K562 (cell line): ENCODE data around the gene ORAI2. TPM values are rescaled to one million over a fixed set of nuclear protein-coding genes. Genes with fewer than 3 reads are reported as not detected.

Experiments
- CEBPB ChIP-seq: fragments of 450-650 bp; IDR thresholded peaks from 2 replicates; pipeline ENCODE4 v1.6.1; 2016; ENCODE audit warnings: missing genetic modification characterization, missing compliant biosample characterization
- DMBX1 ChIP-seq: fragments of 250-450 bp; sonication (Bioruptor Pico); IDR thresholded peaks from 2 replicates; pipeline ENCODE4 v1.8.0; 2022; ENCODE audit warnings: inconsistent platforms, mild to moderate bottlenecking, moderate library complexity, borderline replicate concordance
- MAFF ChIP-seq: IDR thresholded peaks from 2 replicates; pipeline ENCODE4 v1.6.1; 2012; ENCODE audit warnings: low read length, improper control_type of control experiment
- STAT5A ChIP-seq: IDR thresholded peaks from 2 replicates; pipeline ENCODE4 v1.6.1; 2012; ENCODE audit warnings: low read length, inconsistent platforms, borderline replicate concordance
- polyA plus RNA-seq, 8 experiments: library from polyadenylated mRNA; depleted of rRNA in 4 of 8; stranded (reverse) in 5 of 8; unstranded in 3 of 8; fragments of >200 nt; fragmentation: Nextera tagmentation in 2 of 8; fragmentation: Illumina TruSeq in 1 of 8; extraction: Ambion mirVana in 2 of 8; extraction: Trizol in 1 of 8; gene quantifications; 2 replicates each; pipeline versions ENCODE4 v1.2.1 to v1.2.3, GENCODE V29; 2011 to 2014; ENCODE audit warnings: inconsistent platforms in 1 of 8, missing spikeins in 1 of 8
- total RNA-seq, 7 experiments: library from RNA; depleted of rRNA in 6 of 7; stranded (reverse); fragments of >200 nt in 6 of 7; fragmentation: Illumina TruSeq in 2 of 7; extraction: Trizol in 2 of 7; gene quantifications; 2 replicates each; pipeline versions ENCODE4 v1.2.1 to v1.2.3, GENCODE V29; 2011 to 2021; ENCODE audit warnings: low replicate concordance in 1 of 7
- TF ChIP-seq, protein P1 (sequence below): fragments of 450-650 bp; IDR thresholded peaks from 2 replicates; pipeline ENCODE4 v1.6.1; 2018; ENCODE audit not compliant: partially characterized antibody
- TF ChIP-seq, protein P2 (sequence below), 2 experiments: fragments of 450-650 bp; IDR thresholded peaks; 2 replicates each; pipeline ENCODE4 v1.6.1; 2016; ENCODE audit warnings: mild to moderate bottlenecking in 2 of 2, borderline replicate concordance in 1 of 2, low read depth in 1 of 2, moderate library complexity in 1 of 2

The ORAI2 gene
- total and polyA plus RNA-seq, 9 of the 15 experiments (the other 6 are each of a cell fraction or from before 2014, with no cell fraction given): 1.1 to 27.7 (median 9.2) TPM

DNA sequence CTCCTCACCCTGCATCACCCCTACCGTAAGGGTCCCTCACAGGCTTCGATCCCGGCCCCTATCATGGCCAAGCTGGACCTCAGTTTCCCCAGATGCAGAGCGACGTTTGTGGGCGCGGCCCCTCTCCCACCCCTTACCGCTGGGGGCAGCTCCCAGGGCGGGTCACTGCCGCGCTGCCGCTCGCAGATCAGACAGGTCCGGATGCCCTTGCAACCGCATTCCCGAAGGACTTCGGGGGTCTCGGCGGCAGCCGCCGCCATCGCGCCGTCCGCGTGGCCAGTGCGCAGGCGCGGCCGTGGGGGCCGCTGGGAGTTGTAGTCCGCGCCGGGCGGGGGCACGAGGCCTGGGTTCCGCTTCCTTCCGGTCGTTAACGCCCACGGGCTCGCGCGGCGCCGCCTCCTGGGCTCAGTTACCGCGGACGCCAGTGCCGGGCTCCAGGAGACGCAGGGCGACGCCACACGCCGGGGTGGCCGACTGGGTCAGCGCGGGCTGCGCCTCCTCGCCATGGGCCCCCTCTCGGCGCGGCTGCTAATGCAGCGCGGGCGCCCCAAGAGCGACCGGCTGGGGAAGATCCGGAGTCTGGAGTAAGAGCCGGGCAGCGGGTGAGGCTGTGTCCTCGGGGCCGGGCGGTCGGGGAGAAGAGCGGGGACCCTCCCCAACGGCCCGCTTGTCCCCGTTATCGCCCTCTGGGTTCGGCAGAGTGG, 31.4 kb downstream of the ORAI2 start, which contains the start of the genes ALKBH4 and LRWD1 (continued):
- TF ChIP-seq, protein P1, sequence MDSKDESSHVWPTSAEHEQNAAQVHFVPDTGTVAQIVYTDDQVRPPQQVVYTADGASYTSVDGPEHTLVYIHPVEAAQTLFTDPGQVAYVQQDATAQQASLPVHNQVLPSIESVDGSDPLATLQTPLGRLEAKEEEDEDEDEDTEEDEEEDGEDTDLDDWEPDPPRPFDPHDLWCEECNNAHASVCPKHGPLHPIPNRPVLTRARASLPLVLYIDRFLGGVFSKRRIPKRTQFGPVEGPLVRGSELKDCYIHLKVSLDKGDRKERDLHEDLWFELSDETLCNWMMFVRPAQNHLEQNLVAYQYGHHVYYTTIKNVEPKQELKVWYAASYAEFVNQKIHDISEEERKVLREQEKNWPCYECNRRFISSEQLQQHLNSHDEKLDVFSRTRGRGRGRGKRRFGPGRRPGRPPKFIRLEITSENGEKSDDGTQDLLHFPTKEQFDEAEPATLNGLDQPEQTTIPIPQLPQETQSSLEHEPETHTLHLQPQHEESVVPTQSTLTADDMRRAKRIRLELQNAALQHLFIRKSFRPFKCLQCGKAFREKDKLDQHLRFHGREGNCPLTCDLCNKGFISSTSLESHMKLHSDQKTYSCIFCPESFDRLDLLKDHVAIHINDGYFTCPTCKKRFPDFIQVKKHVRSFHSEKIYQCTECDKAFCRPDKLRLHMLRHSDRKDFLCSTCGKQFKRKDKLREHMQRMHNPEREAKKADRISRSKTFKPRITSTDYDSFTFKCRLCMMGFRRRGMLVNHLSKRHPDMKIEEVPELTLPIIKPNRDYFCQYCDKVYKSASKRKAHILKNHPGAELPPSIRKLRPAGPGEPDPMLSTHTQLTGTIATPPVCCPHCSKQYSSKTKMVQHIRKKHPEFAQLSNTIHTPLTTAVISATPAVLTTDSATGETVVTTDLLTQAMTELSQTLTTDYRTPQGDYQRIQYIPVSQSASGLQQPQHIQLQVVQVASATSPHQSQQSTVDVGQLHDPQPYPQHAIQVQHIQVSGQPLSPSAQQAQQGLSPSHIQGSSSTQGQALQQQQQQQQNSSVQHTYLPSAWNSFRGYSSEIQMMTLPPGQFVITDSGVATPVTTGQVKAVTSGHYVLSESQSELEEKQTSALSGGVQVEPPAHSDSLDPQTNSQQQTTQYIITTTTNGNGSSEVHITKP: peak; percentile 64
- peak; percentile 37; the same call in 1 of the 2 replicates for TF ChIP-seq STAT5A
- TF ChIP-seq, protein P2, sequence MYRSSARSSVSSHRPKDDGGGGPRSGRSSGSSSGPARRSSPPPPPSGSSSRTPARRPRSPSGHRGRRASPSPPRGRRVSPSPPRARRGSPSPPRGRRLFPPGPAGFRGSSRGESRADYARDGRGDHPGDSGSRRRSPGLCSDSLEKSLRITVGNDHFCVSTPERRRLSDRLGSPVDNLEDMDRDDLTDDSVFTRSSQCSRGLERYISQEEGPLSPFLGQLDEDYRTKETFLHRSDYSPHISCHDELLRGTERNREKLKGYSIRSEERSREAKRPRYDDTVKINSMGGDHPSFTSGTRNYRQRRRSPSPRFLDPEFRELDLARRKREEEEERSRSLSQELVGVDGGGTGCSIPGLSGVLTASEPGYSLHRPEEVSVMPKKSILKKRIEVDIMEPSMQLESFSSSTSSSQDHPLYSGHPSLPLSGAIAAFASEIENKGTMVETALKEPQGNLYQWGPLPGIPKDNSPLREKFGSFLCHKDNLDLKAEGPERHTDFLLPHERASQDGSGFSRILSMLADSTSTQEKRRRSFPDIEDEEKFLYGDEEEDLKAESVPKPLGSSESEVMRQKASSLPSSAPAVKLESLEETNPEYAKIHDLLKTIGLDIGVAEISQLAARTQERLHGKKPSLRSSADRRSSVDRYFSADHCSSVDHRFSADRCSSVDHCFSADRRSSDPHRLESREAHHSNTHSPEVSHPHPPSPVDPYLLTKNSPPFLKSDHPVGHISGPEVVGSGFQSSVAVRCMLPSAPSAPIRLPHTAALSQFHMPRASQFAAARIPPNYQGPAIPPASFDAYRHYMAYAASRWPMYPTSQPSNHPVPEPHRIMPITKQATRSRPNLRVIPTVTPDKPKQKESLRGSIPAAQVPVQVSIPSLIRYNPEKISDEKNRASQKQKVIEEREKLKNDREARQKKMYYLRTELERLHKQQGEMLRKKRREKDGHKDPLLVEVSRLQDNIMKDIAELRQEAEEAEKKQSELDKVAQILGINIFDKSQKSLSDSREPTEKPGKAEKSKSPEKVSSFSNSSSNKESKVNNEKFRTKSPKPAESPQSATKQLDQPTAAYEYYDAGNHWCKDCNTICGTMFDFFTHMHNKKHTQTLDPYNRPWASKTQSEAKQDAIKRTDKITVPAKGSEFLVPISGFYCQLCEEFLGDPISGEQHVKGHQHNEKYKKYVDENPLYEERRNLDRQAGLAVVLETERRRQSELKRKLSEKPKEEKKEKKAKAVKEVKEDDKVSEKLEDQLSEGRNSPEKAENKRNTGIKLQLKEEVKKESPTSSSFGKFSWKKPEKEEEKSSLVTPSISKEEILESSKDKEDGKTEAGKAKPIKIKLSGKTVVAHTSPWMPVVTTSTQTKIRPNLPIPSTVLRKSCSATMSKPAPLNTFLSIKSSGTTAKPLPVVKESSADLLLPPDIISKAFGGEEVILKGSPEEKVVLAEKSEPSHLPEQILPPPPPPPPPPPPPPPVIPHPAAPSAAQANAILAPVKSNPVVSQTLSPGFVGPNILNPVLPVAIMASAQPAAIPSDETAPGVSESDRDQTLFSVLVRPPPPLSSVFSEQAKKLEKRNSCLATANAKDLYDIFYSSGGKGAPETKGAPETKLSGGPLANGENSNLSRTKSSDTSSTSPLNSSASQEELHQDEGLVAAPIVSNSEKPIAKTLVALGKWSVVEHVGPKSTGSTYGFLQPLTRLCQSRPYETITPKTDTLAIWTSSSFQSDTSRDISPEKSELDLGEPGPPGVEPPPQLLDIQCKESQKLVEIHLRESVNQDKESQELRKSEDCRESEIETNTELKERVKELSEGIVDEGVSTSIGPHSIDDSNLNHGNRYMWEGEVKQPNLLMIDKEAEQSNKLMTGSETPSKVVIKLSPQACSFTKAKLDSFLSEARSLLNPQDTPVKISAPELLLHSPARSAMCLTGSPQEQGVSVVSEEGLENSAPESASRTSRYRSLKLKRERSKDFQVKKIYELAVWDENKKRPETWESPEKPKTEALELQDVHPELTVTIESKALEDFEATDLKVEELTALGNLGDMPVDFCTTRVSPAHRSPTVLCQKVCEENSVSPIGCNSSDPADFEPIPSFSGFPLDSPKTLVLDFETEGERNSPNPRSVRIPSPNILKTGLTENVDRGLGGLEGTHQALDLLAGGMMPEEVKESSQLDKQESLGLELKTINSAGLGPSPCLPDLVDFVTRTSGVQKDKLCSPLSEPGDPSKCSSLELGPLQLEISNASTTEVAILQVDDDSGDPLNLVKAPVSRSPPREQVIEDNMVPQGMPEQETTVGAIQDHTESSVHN (IDR thresholded peaks at IDR 0.05; ENCODE audit: borderline replicate concordance in 1 of 2, low read depth in 1 of 2): no peak
- no peak for TF ChIP-seq CEBPB (tag)
- no peak for TF ChIP-seq DMBX1
- no peak for TF ChIP-seq MAFF
